HG03457 (cell line): ENCODE results near the gene SNX22.
"Not testable (repeated sequence)": the region's sequence is repeated elsewhere in the genome, so short reads cannot be mapped to it uniquely, and the experiment has no call there.

Experiments used
- ATAC-seq: cut with Tn5 transposase; IDR thresholded peaks from one replicate; pipeline ENCODE4 v1.9.1; 2021; ENCODE audit warnings: moderate number of reproducible peaks; ENCODE audit not compliant: unreplicated experiment

The SNX22 gene

GRCh38 chr15:64151727-64152506 is at the start of gene SNX22:
SNX22 (plus strand) TSS chr15:64151731; CDS start chr15:64151776, 45 bp downstream.
- ATAC-seq, result no peak

GRCh38 chr15:64102497-64102896 is 49.0 kb upstream of the SNX22 start:
- no peak for ATAC-seq

GRCh38 chr15:64105113-64105704 is 46.3 kb upstream of the SNX22 start:
- ATAC-seq, result no peak

DNA sequence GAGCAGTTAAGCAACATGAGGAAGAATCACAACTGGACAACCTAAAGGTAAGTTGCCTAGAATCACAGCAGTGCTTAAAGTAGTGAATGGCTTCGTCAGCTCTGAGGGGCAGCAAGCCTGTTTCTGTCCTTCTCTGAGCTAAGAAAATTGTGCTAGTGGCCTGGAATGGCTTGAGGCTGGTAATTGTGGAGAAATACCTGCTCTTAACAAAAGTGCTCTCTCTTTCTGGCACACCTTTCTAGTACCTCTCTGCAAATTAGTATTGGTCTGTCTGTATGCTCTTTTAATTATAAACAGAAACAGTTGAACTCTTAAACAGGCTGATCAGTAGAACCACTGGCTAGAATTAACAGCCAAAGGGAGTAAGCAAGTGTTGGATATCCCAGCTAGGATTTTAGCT is 44.2 kb upstream of the SNX22 start:
- no peak for ATAC-seq

GRCh38 chr15:64110108-64110701 is 41.3 kb upstream of the SNX22 start:
- ATAC-seq, result not testable (repeated sequence)

DNA sequence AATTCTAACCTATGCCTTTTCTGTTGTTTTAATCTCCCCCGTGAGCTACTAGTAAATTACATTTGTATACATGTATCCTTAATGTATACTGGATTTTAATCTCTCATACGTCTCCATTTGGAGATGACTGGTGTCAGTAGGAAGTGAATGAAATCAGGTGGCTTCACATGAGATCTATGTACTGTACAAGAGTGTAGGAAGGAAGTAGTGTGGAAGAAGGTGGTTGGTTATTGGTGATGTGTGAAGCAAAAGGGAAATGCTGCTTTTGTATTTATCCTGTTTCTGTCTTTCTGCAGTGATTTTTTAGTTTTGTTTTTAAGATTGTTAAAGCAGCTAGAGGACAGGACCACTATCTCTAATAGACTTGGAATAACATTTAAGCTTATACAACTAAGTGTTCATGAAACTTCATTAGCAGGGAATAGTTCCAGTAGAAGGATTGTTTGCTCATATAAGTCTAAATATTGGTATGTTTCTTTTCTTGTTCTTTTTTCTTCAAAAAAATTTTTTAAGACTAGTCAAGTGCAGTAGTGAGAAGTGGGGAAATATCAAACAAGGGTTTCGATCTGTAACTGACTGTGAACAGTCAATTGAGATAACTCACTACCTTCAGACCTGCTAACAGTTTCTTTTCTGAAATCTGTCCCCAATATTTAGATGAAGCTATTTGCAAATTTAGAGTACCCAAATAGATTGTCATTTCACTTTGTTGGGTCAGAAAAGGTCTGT is 40.4 kb upstream of the SNX22 start:
- ATAC-seq, result no peak

DNA sequence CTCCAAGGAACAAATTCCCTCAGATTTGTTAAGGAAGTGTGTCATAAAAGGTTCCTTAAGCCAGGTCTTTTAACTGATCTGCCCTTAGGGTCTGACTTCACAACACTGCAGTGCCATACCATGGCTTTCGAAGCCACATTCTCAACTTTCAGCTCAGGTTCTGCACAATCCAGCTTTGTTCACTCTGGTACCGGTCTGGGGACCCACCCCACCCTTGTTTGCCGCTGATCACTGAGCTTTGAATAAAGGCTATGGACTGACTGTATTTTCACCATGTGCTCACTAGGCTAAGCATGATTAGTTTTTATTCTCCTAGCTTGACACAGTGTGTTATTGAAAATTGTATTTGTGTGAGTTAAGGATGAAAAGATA is 39.9 kb upstream of the SNX22 start:
- no peak for ATAC-seq

DNA sequence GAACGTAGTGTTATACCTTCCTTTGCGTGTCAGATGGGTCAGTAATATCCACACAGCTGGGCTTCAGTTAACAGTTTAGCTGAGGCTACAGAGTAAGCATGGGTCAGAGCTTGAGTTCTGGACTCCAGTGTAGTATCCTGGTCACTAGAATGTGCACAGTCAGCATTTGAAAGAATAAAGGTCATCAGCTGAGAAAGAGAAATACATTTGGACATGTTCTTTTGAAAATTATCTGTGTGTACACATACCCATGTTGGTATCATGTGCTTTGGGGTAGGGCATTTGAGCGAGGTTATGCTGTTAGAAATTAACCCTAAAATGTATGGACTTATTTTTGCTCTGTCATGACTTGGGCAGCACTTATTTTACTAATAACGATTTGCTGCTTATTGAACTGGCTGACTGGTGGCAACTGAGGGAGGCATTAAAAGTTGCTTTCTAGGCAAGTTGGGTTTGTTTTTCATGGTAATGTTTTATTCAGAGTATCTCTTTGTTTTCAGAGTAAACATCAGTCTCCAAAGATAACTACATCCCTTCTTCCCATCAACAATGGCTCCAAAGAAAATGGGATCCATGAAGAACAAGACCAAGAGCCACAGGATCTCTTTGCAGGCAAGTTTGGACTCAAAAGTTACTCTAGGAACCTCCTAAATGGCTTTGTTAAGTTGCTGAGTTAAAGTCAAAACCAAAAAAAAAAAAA is 39.3 kb upstream of the SNX22 start:
- ATAC-seq, result no peak

- no peak for ATAC-seq
Measured at GRCh38 chr15:64112904-64113303, 38.6 kb upstream of the SNX22 start.

- no peak for ATAC-seq
Measured at GRCh38 chr15:64117759-64118487, 33.6 kb upstream of the SNX22 start.

GRCh38 chr15:64120322-64120721 is 31.2 kb upstream of the SNX22 start:
- not testable (repeated sequence) for ATAC-seq

DNA sequence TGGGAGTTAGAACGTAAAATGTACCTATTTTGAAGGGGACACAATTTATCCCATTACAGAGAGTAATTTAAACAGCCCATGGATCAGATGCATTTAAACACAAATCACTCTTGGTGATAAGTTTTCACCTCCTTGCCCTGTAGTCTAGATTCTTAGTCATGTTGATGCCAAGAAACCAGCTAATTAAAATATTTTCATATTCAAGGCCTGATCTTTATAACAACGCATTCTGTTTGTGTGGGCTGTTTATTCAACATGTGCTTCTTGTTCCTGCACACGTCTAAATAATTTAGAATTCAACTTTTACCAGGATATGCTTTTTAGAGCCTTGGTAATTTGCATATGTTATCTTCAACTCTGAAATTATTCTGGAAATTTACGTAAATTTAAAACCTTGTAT is 29.9 kb upstream of the SNX22 start:
- no peak for ATAC-seq

DNA sequence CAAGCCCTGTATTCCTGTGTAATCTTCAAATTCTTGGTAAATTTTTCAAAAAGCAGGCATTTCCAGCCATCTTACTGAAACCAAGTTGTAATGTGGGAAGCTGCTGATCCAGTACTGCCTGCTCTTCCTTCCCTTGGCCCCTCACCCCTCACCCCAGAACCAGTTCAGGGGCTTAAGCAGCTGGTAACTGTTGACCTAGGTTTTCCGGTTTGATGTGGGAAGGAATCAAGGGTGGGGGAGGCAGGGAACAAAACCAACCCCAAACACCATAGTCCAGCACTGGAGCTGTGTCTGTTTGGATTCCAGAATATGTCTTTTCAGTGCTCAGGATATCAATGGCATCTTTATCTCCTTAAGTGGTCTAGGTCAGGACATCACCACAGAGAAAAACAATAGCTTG is 29.1 kb upstream of the SNX22 start:
- ATAC-seq, result no peak

DNA sequence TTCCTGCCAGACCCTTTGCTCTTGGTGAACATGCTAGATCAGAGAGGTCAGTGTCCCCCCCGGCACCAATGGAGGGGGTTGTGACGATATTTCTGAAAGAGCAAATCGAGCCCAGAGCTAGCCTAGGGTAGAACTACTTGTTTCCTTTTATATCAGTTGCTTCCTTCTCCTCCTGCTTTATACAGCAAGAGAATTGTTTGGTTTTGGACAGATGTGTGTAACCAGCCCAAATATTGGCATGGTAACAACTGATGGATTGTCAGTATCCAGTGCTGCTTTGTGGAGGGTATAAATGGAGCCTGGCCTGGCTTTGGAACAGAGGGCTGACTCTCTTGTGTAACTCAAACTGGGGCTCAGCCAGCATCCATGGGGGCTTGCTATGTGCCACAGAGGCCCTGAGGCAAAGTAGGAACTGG is 28.6 kb upstream of the SNX22 start:
- ATAC-seq, result no peak

DNA sequence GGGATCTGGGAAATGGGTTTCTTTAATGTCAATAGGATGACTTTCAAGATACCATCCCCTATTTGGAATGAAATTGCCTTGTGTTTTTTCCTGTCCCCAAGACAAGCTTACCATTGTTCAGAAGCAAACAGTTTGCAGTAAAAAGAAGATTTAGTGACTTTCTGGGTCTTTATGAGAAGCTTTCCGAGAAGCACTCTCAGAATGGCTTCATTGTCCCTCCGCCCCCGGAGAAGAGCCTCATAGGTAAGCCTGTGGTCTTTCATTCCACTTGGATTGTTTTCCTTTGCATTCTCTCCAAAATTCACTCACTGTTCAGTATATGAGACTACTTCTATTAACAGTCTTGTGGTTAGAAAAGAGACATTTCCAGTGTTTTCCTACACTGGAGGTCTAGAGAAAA is 25.6 kb upstream of the SNX22 start:
- no peak for ATAC-seq

- ATAC-seq, result no peak
Measured at GRCh38 chr15:64127521-64128270, 23.8 kb upstream of the SNX22 start.

DNA sequence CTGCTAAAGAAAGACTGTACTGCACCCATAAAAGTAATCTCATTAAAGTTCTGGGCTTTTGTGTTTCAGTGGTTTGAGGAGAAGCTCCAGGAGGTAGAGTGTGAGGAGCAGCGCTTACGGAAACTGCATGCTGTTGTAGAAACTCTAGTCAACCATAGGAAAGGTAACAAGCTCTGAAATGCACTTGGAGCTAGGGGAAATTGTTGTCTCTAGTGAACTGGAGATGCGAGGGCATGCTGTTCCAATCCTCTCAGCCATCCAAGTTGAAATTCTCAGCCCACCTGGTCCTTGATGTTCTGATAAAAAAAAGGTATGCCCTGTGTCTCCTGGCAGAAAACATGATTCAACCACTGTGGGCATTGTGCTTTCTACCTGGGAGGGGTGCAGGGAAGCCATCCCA is 21.4 kb upstream of the SNX22 start:
- no peak for ATAC-seq

- ATAC-seq, result no peak
Measured at GRCh38 chr15:64131547-64131946, 20.0 kb upstream of the SNX22 start.

DNA sequence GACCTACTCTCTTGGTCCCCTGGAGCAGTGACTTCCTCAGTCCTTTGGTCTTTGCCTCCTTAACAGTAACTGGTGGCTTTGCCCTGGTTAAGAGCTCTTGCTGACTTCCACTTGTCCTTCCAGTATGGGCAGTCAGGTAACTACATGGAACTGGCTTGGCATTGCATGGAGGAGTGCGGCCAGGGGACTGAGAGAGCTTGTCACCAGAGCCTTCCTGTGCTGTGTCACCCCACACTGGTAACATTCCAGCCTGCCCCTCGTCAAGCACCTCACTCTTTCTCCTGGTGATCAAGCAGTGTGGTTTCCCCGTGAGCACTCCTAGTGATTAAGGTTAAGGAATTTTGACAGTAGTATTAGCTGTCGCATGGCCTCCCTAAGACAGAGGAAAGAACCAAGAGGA is 19.3 kb upstream of the SNX22 start:
- no peak for ATAC-seq
